ENCODE measurements around the gene MINDY1. TPM values are rescaled to one million over a fixed set of nuclear protein-coding genes. Genes with fewer than 3 reads are reported as not detected.

MINDY1 gene
- total RNA-seq, 2 donors from 2014 or later, result 43.5 to 50.4 TPM

- intact Hi-C loops (cut with DNase I, micrococcal nuclease), result no loop called here
- DNase-seq, result no peak
These were observed 34.2 kb downstream of the MINDY1 start for GRCh38 chr1:150972417-150972940.

GRCh38 chr1:150971583-150972416 lies 34.9 kb downstream of the MINDY1 start:
- intact Hi-C loops (cut with DNase I, micrococcal nuclease), result no loop called here
- ATAC-seq (no peak), DNase-seq (no peak)

More at GRCh38 chr1:150972417-150972940, 34.2 kb downstream of the MINDY1 start:
- no peak for ATAC-seq

GRCh38 chr1:150970808-150971582 lies 35.7 kb downstream of the MINDY1 start:
- intact Hi-C loops (cut with DNase I, micrococcal nuclease), result no loop called here
- DNase-seq (peak; percentile 66 to 77), ATAC-seq (peak; percentile 66)

- intact Hi-C loops (cut with DNase I, micrococcal nuclease), result no loop called here
- DNase-seq, result no peak
- ATAC-seq, result no peak
These were observed 37.1 kb downstream of the MINDY1 start for GRCh38 chr1:150969626-150970025.

GRCh38 chr1:150968491-150968890 lies 38.2 kb downstream of the MINDY1 start:
- DNase-seq (no peak), ATAC-seq (no peak)
- intact Hi-C loops (cut with DNase I, micrococcal nuclease), result no loop called here

- ATAC-seq, result no peak
- no peak for DNase-seq
- intact Hi-C loops (cut with DNase I, micrococcal nuclease), result no loop called here
These were observed 38.8 kb downstream of the MINDY1 start for GRCh38 chr1:150967936-150968335.

- DNase-seq (no peak), ATAC-seq (no peak)
- intact Hi-C loops (cut with DNase I, micrococcal nuclease), result no loop called here
These were observed 40.7 kb downstream of the MINDY1 start for GRCh38 chr1:150966011-150966410.

- DNase-seq (no peak), ATAC-seq (no peak)
- intact Hi-C loops (cut with DNase I, micrococcal nuclease), result no loop called here
These were observed 41.1 kb downstream of the MINDY1 start for GRCh38 chr1:150965605-150966004.

- intact Hi-C loops (cut with DNase I, micrococcal nuclease), result no loop called here
- ATAC-seq (no peak), DNase-seq (no peak)
These were observed 42.6 kb downstream of the MINDY1 start for GRCh38 chr1:150964164-150964489.

GRCh38 chr1:150963321-150964163 lies 43.2 kb downstream of the MINDY1 start:
- DNase-seq, result no peak
- ATAC-seq, result no peak
- intact Hi-C loops (cut with DNase I, micrococcal nuclease), result no loop called here

- DNase-seq (no peak), ATAC-seq (no peak)
- intact Hi-C loops (cut with DNase I, micrococcal nuclease), result no loop called here
These were observed 44.9 kb downstream of the MINDY1 start for GRCh38 chr1:150961756-150962155.

- DNase-seq, result no peak
- intact Hi-C loops (cut with DNase I, micrococcal nuclease), result no loop called here
These were observed 46.1 kb downstream of the MINDY1 start for GRCh38 chr1:150960646-150961045.

GRCh38 chr1:150957666-150958065 lies 49.0 kb downstream of the MINDY1 start:
- ATAC-seq, result no peak
- intact Hi-C loops (cut with DNase I, micrococcal nuclease), result no loop called here
- DNase-seq, result no peak

More at GRCh38 chr1:150960646-150961045, 46.1 kb downstream of the MINDY1 start:
- peak; percentile 15 for ATAC-seq

- ATAC-seq (no peak), DNase-seq (no peak)
- intact Hi-C loops (cut with DNase I, micrococcal nuclease), result no loop called here
These were observed 51.4 kb downstream of the MINDY1 start for GRCh38 chr1:150955280-150955679.

GRCh38 chr1:150954708-150955107 lies 52.0 kb downstream of the MINDY1 start:
- ATAC-seq, result no peak
- intact Hi-C loops (cut with DNase I, micrococcal nuclease), result no loop called here
- no peak for DNase-seq

All from left colon (tissue), 2 donors.